Neural progenitor cell (in vitro differentiated cells): ENCODE results near the gene WDR1. TPM values are rescaled to one million over a fixed set of nuclear protein-coding genes. Genes with fewer than 3 reads are reported as not detected.
A peak's percentile ranks its signal among the peaks of the same experiment; 100 is the strongest.

Experiments used
- DNase-seq: peaks from one replicate; pipeline ENCODE4 v3.0.0-alpha.2; 2016; ENCODE audit warnings: low spot score
- H2AFZ ChIP-seq: fragments of 200-600 bp; sonication (generic); replicated peaks from 2 replicates; pipeline ENCODE4 v1.6.1; 2016; ENCODE audit warnings: antibody characterized with exemption
- H3F3A ChIP-seq: fragments of 200-600 bp; sonication (generic); 2 replicates; pipeline ENCODE4 v1.6.1; 2016; ENCODE audit warnings: antibody characterized with exemption, low read depth
- H3K27ac ChIP-seq: fragments of 200-600 bp; sonication (generic); 2 replicates; pipeline ENCODE4 v1.5.1; 2016; ENCODE audit warnings: mild to moderate bottlenecking
- H3K27me3 ChIP-seq: fragments of 200-600 bp; sonication (generic); 2 replicates; pipeline ENCODE4 v1.6.1; 2016; ENCODE audit warnings: mild to moderate bottlenecking, moderate library complexity
- H3K36me3 ChIP-seq: fragments of 200-600 bp; sonication (generic); 2 replicates; pipeline ENCODE4 v1.5.1; 2016
- H3K4me1 ChIP-seq: fragments of 200-600 bp; sonication (generic); 2 replicates; pipeline ENCODE4 v1.6.1; 2016; ENCODE audit warnings: mixed run types
- H3K4me2 ChIP-seq: fragments of 200-600 bp; sonication (generic); 2 replicates; pipeline ENCODE4 v1.6.1; 2016
- H3K4me3 ChIP-seq: fragments of 200-600 bp; sonication (generic); 2 replicates; pipeline ENCODE4 v1.5.1; 2016
- H3K79me2 ChIP-seq: fragments of 200-600 bp; sonication (generic); 2 replicates; pipeline ENCODE4 v1.6.1; 2016; ENCODE audit warnings: low read depth
- H3K9ac ChIP-seq: fragments of 200-600 bp; sonication (generic); 2 replicates; pipeline ENCODE4 v1.6.1; 2016
- H3K9me3 ChIP-seq: fragments of 200-600 bp; sonication (generic); 2 replicates; pipeline ENCODE4 v1.5.1; 2016; ENCODE audit warnings: low read depth
- H4K20me1 ChIP-seq: fragments of 200-600 bp; sonication (generic); 2 replicates; pipeline ENCODE4 v1.6.1; 2016; ENCODE audit warnings: low read depth
- H3K27ac Mint-ChIP-seq: 3 replicates; pipeline ENCODE4 v1.8.0; 2021; ENCODE audit warnings: mixed read lengths
- H3K27me3 Mint-ChIP-seq: 2 replicates; pipeline ENCODE4 v1.8.0; 2022; ENCODE audit warnings: low read depth, mild to moderate bottlenecking, inconsistent platforms, moderate library complexity, mixed read lengths; ENCODE audit not compliant: insufficient read depth
- H3K36me3 Mint-ChIP-seq: 3 replicates; pipeline ENCODE4 v1.8.0; 2021; ENCODE audit warnings: mixed read lengths
- H3K4me1 Mint-ChIP-seq: 3 replicates; pipeline ENCODE4 v1.8.0; 2021; ENCODE audit warnings: mixed read lengths
- H3K4me3 Mint-ChIP-seq: 3 replicates; pipeline ENCODE4 v1.8.0; 2021; ENCODE audit warnings: mild to moderate bottlenecking, moderate library complexity, mixed read lengths
- H3K9me3 Mint-ChIP-seq: 3 replicates; pipeline ENCODE4 v1.8.0; 2020; ENCODE audit warnings: mixed read lengths
- CTCF ChIP-seq: fragments of 200-600 bp; sonication (generic); IDR thresholded peaks from 2 replicates; pipeline ENCODE4 v1.5.1; 2017; ENCODE audit warnings: antibody characterized with exemption, mild to moderate bottlenecking
- EZH2 ChIP-seq: fragments of 200-600 bp; sonication (generic); IDR thresholded peaks from 2 replicates; pipeline ENCODE4 v1.6.1; 2017; ENCODE audit warnings: antibody characterized with exemption, mild to moderate bottlenecking, moderate library complexity
- EZH2phosphoT487 ChIP-seq: fragments of 200-600 bp; sonication (generic); IDR thresholded peaks from 2 replicates; pipeline ENCODE4 v1.6.1; 2017; ENCODE audit warnings: antibody characterized with exemption
- total RNA-seq: library from RNA; depleted of rRNA; stranded (reverse); fragments of >200 nt; gene quantifications from 2 replicates; pipeline ENCODE4 v1.2.3, GENCODE V29; 2015; ENCODE audit warnings: low replicate concordance

Gene WDR1
- total RNA-seq, 1 donor from 2014 or later, result 83.1 TPM

- Histone ChIP-seq H3K9me3 (no peaks in the 10 kb centered on the region), H3K79me2 (peaks cover 82% of the 10 kb centered on the region), H3K27me3 (no peaks in the 10 kb centered on the region), H3K4me3 (no peak overlapping the region), H3K4me1 (peaks cover 28% of the 10 kb centered on the region), H3K36me3 (no peaks in the 10 kb centered on the region), H3K9ac (no peak overlapping the region), H2AFZ (no peak overlapping the region), H3K4me2 (no peak overlapping the region), H4K20me1 (peaks cover 84% of the 10 kb centered on the region), H3F3A (peaks cover 13% of the 10 kb centered on the region), H3K27ac (no peak overlapping the region)
- H3K9me3 Mint-ChIP-seq, result no peaks in the 10 kb centered on the region
- TF ChIP-seq EZH2phosphoT487 (no peak), EZH2 (no peak), CTCF (no peak)
- H3K36me3 Mint-ChIP-seq, result peaks cover 30% of the 10 kb centered on the region
- H3K4me1 Mint-ChIP-seq, result peaks cover 44% of the 10 kb centered on the region
- no peak overlapping the region for H3K27ac Mint-ChIP-seq
- DNase-seq, result no peak
- H3K4me3 Mint-ChIP-seq, result no peak overlapping the region
- H3K27me3 Mint-ChIP-seq, result peaks cover 4% of the 10 kb centered on the region
These were observed 19.6 kb downstream of the WDR1 start for GRCh38 chr4:10096978-10097335.

DNA sequence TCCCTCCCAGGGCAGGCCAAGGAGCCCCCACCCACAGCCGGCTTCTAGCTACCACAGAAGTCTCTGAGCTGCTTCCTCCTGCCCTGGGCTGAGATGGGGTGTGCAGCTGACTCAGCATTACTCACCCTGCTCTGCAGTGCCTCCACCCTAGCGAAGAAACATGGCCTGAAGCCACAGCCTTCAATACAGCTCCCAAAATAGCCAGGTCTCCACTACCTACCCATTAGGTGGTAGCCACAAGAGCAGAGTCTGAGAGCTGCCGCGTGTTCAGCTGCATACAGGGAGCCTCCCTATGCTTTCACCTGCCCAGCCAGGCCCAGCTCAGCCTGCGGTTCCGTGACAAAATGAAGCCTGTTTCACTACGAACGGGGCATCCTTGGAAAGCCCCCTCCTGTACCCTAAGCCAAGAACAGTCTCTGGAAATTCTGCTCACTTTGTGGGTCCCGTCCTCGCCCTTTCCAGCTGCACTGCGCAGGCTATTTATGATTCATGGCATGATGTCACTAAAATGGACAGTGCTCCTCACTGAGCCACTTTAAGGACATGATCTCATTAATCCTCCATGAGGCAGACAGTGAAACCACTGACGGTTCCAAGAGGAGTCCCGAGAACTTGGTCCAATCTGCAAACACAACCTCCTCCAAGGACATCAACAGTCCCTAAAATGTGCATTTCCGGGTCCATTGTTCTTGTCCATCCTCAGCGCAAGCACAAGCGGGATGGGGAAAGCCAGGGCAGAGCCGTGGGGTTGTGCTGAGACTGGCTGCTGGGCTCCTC is 20.2 kb downstream of the WDR1 start:
- H3K79me2 ChIP-seq, result peaks cover 82% of the 10 kb centered on the region
- H3K36me3 ChIP-seq, result no peaks in the 10 kb centered on the region
- TF ChIP-seq EZH2phosphoT487 (no peak), EZH2 (no peak), CTCF (no peak)
- no peak overlapping the region for H3K27ac Mint-ChIP-seq
- H3K27me3 Mint-ChIP-seq, result peaks cover 2% of the 10 kb centered on the region
- H3K4me1 ChIP-seq, result peaks cover 26% of the 10 kb centered on the region
- peaks cover 13% of the 10 kb centered on the region for H3F3A ChIP-seq
- H3K4me1 Mint-ChIP-seq, result peaks cover 40% of the 10 kb centered on the region
- H2AFZ ChIP-seq, result no peak overlapping the region
- no peak overlapping the region for H3K4me3 Mint-ChIP-seq
- DNase-seq, result no peak
- peaks cover 84% of the 10 kb centered on the region for H4K20me1 ChIP-seq
- no peak overlapping the region for H3K9ac ChIP-seq
- H3K4me2 ChIP-seq, result no peak overlapping the region
- no peaks in the 10 kb centered on the region for H3K9me3 Mint-ChIP-seq
- no peak overlapping the region for H3K4me3 ChIP-seq
- H3K27me3 ChIP-seq, result no peaks in the 10 kb centered on the region
- H3K27ac ChIP-seq, result no peak overlapping the region
- H3K9me3 ChIP-seq, result no peaks in the 10 kb centered on the region
- H3K36me3 Mint-ChIP-seq, result peaks cover 25% of the 10 kb centered on the region

- H3K36me3 ChIP-seq, result no peaks in the 10 kb centered on the region
- H3K4me2 ChIP-seq, result no peak overlapping the region
- peaks cover 82% of the 10 kb centered on the region for H3K79me2 ChIP-seq
- TF ChIP-seq EZH2 (no peak), CTCF (no peak)
- H3K9me3 Mint-ChIP-seq, result no peaks in the 10 kb centered on the region
- H3K9me3 ChIP-seq, result no peaks in the 10 kb centered on the region
- peaks cover 32% of the 10 kb centered on the region for H3K4me1 Mint-ChIP-seq
- H3K27me3 ChIP-seq, result no peaks in the 10 kb centered on the region
- H3K27ac ChIP-seq, result no peak overlapping the region
- H3K27ac Mint-ChIP-seq, result peak overlapping the region; percentile 37
- H3K4me3 Mint-ChIP-seq, result no peak overlapping the region
- DNase-seq, result no peak
- H3K27me3 Mint-ChIP-seq, result no peaks in the 10 kb centered on the region
- H3K4me3 ChIP-seq, result no peak overlapping the region
- H3F3A ChIP-seq, result peaks cover 11% of the 10 kb centered on the region
- peaks cover 25% of the 10 kb centered on the region for H3K36me3 Mint-ChIP-seq
- H2AFZ ChIP-seq, result no peak overlapping the region
- H3K4me1 ChIP-seq, result peaks cover 24% of the 10 kb centered on the region
- no peak overlapping the region for H3K9ac ChIP-seq
- H4K20me1 ChIP-seq, result peaks cover 75% of the 10 kb centered on the region
These were observed 21.2 kb downstream of the WDR1 start for GRCh38 chr4:10095296-10095991.
